Peyer's patch (tissue), 4 donors: ENCODE measurements around the gene PTPRJ.

Experiments used
- CTCF ChIP-seq, 6 experiments: fragments of 450-650 bp in 4 of 6; fragments of 200-600 bp in 2 of 6; sonication (generic) in 1 of 6; IDR thresholded peaks; one replicate each; pipeline ENCODE4 v1.5.1; 2017 to 2019; ENCODE audit warnings: antibody characterized with exemption in 6 of 6, mild to moderate bottlenecking in 3 of 6, moderate library complexity in 1 of 6
- POLR2A ChIP-seq, 2 donors: fragments of 450-650 bp; IDR thresholded peaks; one replicate each; pipeline ENCODE4 v1.5.1; 2017; ENCODE audit warnings: antibody characterized with exemption in 2 of 2, mild to moderate bottlenecking in 2 of 2, moderate library complexity in 2 of 2

- TF ChIP-seq CTCF (IDR thresholded peaks at IDR 0.05) (no peak), POLR2A (IDR thresholded peaks at IDR 0.05) (no peak)
Measured at GRCh38 chr11:48047616-48048015, 67.3 kb downstream of the PTPRJ start.
